ENCODE data around the gene BHLHE41. TPM values are rescaled to one million over a fixed set of nuclear protein-coding genes. Genes with fewer than 3 reads are reported as not detected.
A peak's percentile ranks its signal among the peaks of the same experiment; 100 is the strongest.

The BHLHE41 gene
- 79.8 and 82.7 TPM in 2 replicates for total RNA-seq (2014; rRNA removed; shearing (Covaris generic))

- peak; percentile 92 for DNase-seq (ENCODE audit: low spot score)
These were observed at the start of gene BHLHE41 for GRCh38 chr12:26124446-26125399. Gene BHLHE41 (minus strand): TSS chr12:26125037. CDS start chr12:26124779, 258 bp downstream.

GRCh38 chr12:26172946-26173552 is 48.2 kb upstream of the BHLHE41 start:
- DNase-seq (ENCODE audit: low spot score): no peak

- no peak for DNase-seq (ENCODE audit: low spot score)
These were observed 47.7 kb upstream of the BHLHE41 start for GRCh38 chr12:26172539-26172938.

GRCh38 chr12:26172013-26172412 is 47.2 kb upstream of the BHLHE41 start:
- no peak for DNase-seq (ENCODE audit: low spot score)

- DNase-seq (ENCODE audit: low spot score): no peak
These were observed 39.3 kb upstream of the BHLHE41 start for GRCh38 chr12:26164118-26164517.

- no peak for DNase-seq (ENCODE audit: low spot score)
These were observed 38.1 kb upstream of the BHLHE41 start for GRCh38 chr12:26162905-26163304.

- no peak for DNase-seq (ENCODE audit: low spot score)
These were observed 37.3 kb upstream of the BHLHE41 start for GRCh38 chr12:26162174-26162573.

- peak; percentile 47 for DNase-seq (ENCODE audit: low spot score)
These were observed 33.4 kb upstream of the BHLHE41 start for GRCh38 chr12:26158078-26158764.

- DNase-seq (ENCODE audit: low spot score): peak; percentile 85
These were observed 32.2 kb upstream of the BHLHE41 start for GRCh38 chr12:26157001-26157400.

GRCh38 chr12:26156201-26156871 is 31.5 kb upstream of the BHLHE41 start:
- DNase-seq (ENCODE audit: low spot score): no peak

GRCh38 chr12:26153421-26154154 is 28.8 kb upstream of the BHLHE41 start:
- DNase-seq (ENCODE audit: low spot score): peak; percentile 83

- DNase-seq (ENCODE audit: low spot score): no peak
These were observed 27.8 kb upstream of the BHLHE41 start for GRCh38 chr12:26152507-26153102.

GRCh38 chr12:26150736-26151450 is 26.1 kb upstream of the BHLHE41 start:
- no peak for DNase-seq (ENCODE audit: low spot score)

GRCh38 chr12:26149968-26150500 is 25.2 kb upstream of the BHLHE41 start:
- DNase-seq (ENCODE audit: low spot score): no peak

- DNase-seq (ENCODE audit: low spot score): no peak
These were observed 23.5 kb upstream of the BHLHE41 start for GRCh38 chr12:26148291-26148690.

GRCh38 chr12:26143291-26143690 is 18.5 kb upstream of the BHLHE41 start:
- DNase-seq (ENCODE audit: low spot score): no peak

- peak; percentile 16 for DNase-seq (ENCODE audit: low spot score)
These were observed 14.0 kb upstream of the BHLHE41 start for GRCh38 chr12:26138860-26139259.

GRCh38 chr12:26136688-26137087 is 11.9 kb upstream of the BHLHE41 start:
- DNase-seq (ENCODE audit: low spot score): no peak

- DNase-seq (ENCODE audit: low spot score): no peak
These were observed 10.7 kb upstream of the BHLHE41 start for GRCh38 chr12:26135571-26135970.
